Activated naive CD4-positive, alpha-beta T cell treated with anti-CD3 and anti-CD28 coated beads, Interleukin-2, amount 10 ng/mL, durations not matched to agents 7 days and 5 days (primary cell): ENCODE data around the gene WNK1.
"Not testable (repeated sequence)": the region's sequence is repeated elsewhere in the genome, so short reads cannot be mapped to it uniquely, and the experiment has no call there.

Experiments
- CTCF ChIA-PET: fragments of 350-600 bp; sonication (Branson Sonifier 250); formaldehyde crosslinking; loops from one replicate; lab custom pipeline; 2021; ENCODE audit warnings: antibody characterized with exemption; lab: Charles Lee
- DNase-seq: peaks from one replicate; pipeline ENCODE4 v3.0.0-alpha.2; 2020
- H3K27ac Mint-ChIP-seq: one replicate; pipeline ENCODE4 v1.8.0; 2021; ENCODE audit warnings: mild to moderate bottlenecking, moderate library complexity, mixed read lengths
- H3K27me3 Mint-ChIP-seq: one replicate; pipeline ENCODE4 v1.8.0; 2021; ENCODE audit warnings: mild to moderate bottlenecking, mixed read lengths
- H3K36me3 Mint-ChIP-seq: one replicate; pipeline ENCODE4 v1.8.0; 2021; ENCODE audit warnings: mixed read lengths
- H3K4me1 Mint-ChIP-seq: one replicate; pipeline ENCODE4 v1.8.0; 2021; ENCODE audit warnings: mixed read lengths
- H3K4me3 Mint-ChIP-seq: one replicate; pipeline ENCODE4 v1.8.0; 2021; ENCODE audit warnings: mild to moderate bottlenecking, moderate library complexity, mixed read lengths
- H3K9me3 Mint-ChIP-seq: one replicate; pipeline ENCODE4 v1.8.0; 2021; ENCODE audit warnings: mixed read lengths

The WNK1 gene

GRCh38 chr12:802242-803120 is 50.1 kb downstream of the WNK1 start:
- Mint-ChIP-seq H3K4me3 (no peak overlapping the region), H3K4me1 (peaks cover 48% of the 10 kb centered on the region), H3K27me3 (no peaks in the 10 kb centered on the region), H3K27ac (no peak overlapping the region), H3K9me3 (no peaks in the 10 kb centered on the region), H3K36me3 (peaks cover 5% of the 10 kb centered on the region)
- DNase-seq = no peak
- CTCF ChIA-PET = no interaction called here

DNA sequence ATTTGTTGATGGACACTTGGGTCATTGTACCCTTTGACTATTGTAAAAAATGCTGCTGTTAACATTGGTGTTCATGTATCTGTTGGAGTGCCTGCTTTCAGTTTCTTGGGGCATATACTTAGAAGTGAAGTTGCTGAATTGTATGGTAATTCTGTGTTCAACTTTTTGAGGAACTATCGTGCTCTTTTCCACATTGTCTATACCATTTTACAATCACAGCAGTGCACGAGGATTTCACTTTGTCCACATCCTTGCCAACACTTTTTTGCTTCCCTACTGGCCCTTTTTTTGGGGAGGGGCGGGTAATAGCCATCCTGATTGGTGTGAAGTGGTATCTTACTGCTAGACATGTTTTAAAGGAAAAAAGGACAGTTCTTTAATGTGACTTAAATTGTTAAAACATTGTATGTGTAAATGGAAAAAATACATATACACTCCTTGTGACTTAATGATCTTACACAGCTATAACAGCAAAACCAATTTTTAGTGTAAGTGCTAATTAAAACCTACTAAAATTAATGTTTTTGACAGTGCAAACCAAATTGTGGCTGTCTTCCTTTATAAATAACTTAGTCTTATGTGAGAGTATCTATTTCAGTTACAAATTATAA is 52.7 kb downstream of the WNK1 start:
- CTCF ChIA-PET = interaction anchor here (0.5 kb wide), 1 partner anchor 408 kb away, joined by 3 read pairs; no protein-coding TSS in a partner anchor
- no peak overlapping the region for H3K4me3 Mint-ChIP-seq
- DNase-seq = no peak
- H3K27ac Mint-ChIP-seq = no peak overlapping the region
- peaks cover 63% of the 10 kb centered on the region for H3K4me1 Mint-ChIP-seq
- no peaks in the 10 kb centered on the region for H3K27me3 Mint-ChIP-seq
- peaks cover 5% of the 10 kb centered on the region for H3K36me3 Mint-ChIP-seq
- H3K9me3 Mint-ChIP-seq = no peaks in the 10 kb centered on the region

DNA sequence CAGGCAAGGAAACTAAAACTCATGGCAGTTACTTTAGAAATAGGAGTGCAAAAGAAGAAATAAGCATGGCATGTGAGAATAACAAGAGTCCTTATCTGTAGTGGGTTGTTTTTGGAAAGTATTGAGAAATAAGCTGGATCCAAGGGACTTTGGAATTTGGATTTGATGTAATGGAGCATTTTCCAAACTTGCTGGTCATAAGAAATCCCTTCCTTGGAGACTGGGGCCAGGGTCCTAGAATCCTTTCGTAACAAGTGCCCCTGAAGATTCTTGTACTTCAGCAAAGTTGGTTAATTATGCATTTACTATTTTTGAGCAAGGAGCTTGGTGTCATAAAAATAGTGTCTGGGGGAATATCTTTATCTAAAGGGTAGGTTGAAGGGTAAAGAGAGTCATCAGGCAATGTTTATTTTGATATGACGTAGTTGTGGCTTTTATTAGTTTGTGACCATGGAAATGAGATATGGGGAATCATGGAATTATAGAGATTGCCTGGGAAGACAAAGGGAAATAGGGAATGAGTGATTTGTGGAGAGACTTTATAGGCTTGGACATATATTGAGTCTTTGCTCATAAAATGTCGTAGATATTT is 53.9 kb downstream of the WNK1 start:
- H3K4me3 Mint-ChIP-seq = no peak overlapping the region
- H3K27ac Mint-ChIP-seq = no peak overlapping the region

GRCh38 chr12:807041-807735 is 54.8 kb downstream of the WNK1 start:
- peak; percentile 32 for DNase-seq
- peaks cover 65% of the 10 kb centered on the region for H3K4me1 Mint-ChIP-seq
- no peaks in the 10 kb centered on the region for H3K27me3 Mint-ChIP-seq
- peak overlapping the region; percentile 11 for H3K4me3 Mint-ChIP-seq
- CTCF ChIA-PET = no interaction called here
- no peaks in the 10 kb centered on the region for H3K36me3 Mint-ChIP-seq
- H3K27ac Mint-ChIP-seq = peak overlapping the region; percentile 64
- no peaks in the 10 kb centered on the region for H3K9me3 Mint-ChIP-seq

More for the DNA sequence above, 53.9 kb downstream of the WNK1 start:
- Mint-ChIP-seq H3K4me1 (peaks cover 64% of the 10 kb centered on the region), H3K36me3 (no peaks in the 10 kb centered on the region), H3K9me3 (no peaks in the 10 kb centered on the region), H3K27me3 (no peaks in the 10 kb centered on the region)
- DNase-seq = no peak
- CTCF ChIA-PET = interaction anchor here (1.0 kb wide), 1 partner anchor 58 kb away, joined by 4 read pairs; no protein-coding TSS in a partner anchor

DNA sequence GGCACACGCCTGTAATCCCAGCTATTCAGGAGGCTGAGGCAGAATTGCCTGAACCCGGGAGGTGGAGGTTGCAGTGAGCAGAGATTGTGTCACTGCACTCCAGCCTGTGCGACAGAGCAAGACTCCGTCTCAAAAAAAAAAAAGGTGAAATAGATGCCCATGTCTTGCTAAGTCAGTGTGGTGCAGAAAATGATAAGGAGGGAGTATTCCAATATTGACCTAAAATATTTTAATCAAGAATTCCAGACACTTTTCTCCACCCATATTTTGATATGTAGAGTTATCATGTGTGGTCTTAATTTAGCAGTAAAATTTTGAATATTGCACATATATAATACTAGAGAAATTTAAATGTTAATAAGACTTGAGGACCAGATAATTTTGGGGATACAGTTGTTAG is 57.7 kb downstream of the WNK1 start:
- Mint-ChIP-seq H3K4me3 (no peak overlapping the region), H3K4me1 (peaks cover 66% of the 10 kb centered on the region), H3K9me3 (no peaks in the 10 kb centered on the region), H3K27ac (no peak overlapping the region), H3K27me3 (no peaks in the 10 kb centered on the region), H3K36me3 (peaks cover 7% of the 10 kb centered on the region)
- CTCF ChIA-PET = interaction anchor here (2.3 to 7.7 kb wide), 3 partner anchors 58 to 234 kb away, joined by 7 to 67 read pairs (median 11); partner anchors contain the start of gene WNK1
- DNase-seq = no peak

DNA sequence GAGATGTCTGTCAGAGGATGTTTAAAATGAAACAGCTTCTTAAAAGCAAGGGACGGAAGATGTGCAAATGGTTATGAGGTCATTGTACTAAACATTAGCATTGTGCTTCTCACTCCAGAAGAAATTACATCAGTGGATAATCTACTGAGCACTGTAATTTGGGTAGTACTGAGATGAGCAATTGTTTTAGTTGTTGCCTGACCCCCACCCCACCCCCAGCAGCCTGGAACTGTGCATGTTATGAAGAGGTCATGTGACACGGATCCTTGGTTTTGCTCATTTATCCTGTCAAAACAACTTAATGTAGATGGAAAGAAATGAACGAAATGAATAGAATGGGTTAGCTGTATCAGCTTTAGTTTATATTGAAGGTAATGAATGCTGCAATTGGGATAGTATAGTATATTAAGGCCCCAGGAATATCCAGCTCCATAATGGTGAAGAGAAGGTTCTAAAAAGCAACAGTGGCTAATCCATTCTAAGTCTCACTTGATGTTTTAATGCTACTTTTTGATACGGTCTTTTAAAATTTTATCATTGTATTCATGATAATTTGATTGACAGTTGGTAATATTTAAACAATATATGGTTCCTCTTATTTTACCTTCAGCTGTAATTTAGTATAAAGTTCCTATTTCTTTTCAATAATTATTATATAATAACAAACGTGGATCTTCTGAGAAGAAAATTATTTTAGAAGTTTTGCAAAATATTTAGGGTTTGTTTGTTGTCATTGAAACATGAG is 58.5 kb downstream of the WNK1 start:
- Mint-ChIP-seq H3K4me3 (no peak overlapping the region), H3K9me3 (no peaks in the 10 kb centered on the region)
- DNase-seq = no peak

GRCh38 chr12:812950-813349 is 60.6 kb downstream of the WNK1 start:
- Mint-ChIP-seq H3K9me3 (no peaks in the 10 kb centered on the region), H3K4me1 (peaks cover 50% of the 10 kb centered on the region), H3K4me3 (no peak overlapping the region), H3K36me3 (peaks cover 20% of the 10 kb centered on the region), H3K27me3 (no peaks in the 10 kb centered on the region), H3K27ac (no peak overlapping the region)
- no peak for DNase-seq
- CTCF ChIA-PET = interaction anchor here (4.5 to 7.7 kb wide), 4 partner anchors 61 to 243 kb away, joined by 43 to 72 read pairs (median 60); partner anchors contain the start of gene WNK1

More for the DNA sequence above, 58.5 kb downstream of the WNK1 start:
- Mint-ChIP-seq H3K36me3 (peaks cover 8% of the 10 kb centered on the region), H3K27ac (no peak overlapping the region), H3K27me3 (no peaks in the 10 kb centered on the region), H3K4me1 (peaks cover 64% of the 10 kb centered on the region)
- CTCF ChIA-PET = interaction anchor here (1.5 to 7.7 kb wide), 4 partner anchors 54 to 235 kb away, joined by 4 to 67 read pairs (median 9); partner anchors contain the start of gene WNK1

- CTCF ChIA-PET = interaction anchor here (0.6 to 7.7 kb wide), 10 partner anchors 15 to 301 kb away, joined by 3 to 72 read pairs (median 11); partner anchors contain the start of gene WNK1
- H3K4me3 Mint-ChIP-seq, DNase-seq, H3K27me3 Mint-ChIP-seq, H3K9me3 Mint-ChIP-seq, H3K27ac Mint-ChIP-seq: not testable (repeated sequence)
- H3K36me3 Mint-ChIP-seq = peaks cover 29% of the 10 kb centered on the region
- peaks cover 23% of the 10 kb centered on the region for H3K4me1 Mint-ChIP-seq
Measured at GRCh38 chr12:817456-817855, 65.1 kb downstream of the WNK1 start.

DNA sequence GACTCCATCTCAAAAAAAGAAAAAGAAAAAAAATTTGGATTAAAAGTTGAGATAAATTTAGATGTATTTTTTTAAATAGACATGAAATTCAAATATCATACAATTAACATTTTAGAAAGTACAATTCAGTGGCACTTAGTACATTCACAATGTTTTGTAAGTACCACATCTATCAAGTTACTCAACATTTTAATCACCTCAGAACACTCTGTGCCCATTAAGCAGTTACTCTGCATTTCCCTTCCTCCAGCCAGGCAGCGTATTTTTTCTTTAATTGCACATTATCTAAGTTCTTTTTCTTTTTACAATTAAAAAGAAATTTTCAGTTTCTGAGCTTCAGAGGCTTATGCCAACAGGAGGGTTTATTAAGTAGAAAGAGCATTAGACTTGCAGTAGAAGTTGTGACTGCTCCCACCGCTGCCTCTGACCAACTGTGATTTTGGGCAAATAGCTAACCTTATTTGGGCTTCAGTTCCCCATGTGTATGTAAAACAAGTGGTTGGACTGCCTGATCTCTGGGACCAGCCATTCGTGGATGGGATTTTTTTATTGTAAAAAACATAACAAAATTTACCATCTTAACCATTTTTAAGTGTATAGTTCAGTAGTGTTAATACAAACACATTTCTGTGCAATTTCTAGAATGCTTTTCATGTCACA is 65.7 kb downstream of the WNK1 start:
- Mint-ChIP-seq H3K36me3 (peaks cover 32% of the 10 kb centered on the region), H3K4me1 (peaks cover 26% of the 10 kb centered on the region), H3K27ac (no peak overlapping the region), H3K9me3 (peaks cover 3% of the 10 kb centered on the region), H3K4me3 (no peak overlapping the region), H3K27me3 (no peaks in the 10 kb centered on the region)
- CTCF ChIA-PET = interaction anchor here (0.6 to 3.2 kb wide), 7 partner anchors 23 to 301 kb away, joined by 3 to 18 read pairs (median 3); no protein-coding TSS in a partner anchor
- no peak for DNase-seq

- Mint-ChIP-seq H3K27me3 (no peaks in the 10 kb centered on the region), H3K36me3 (peaks cover 33% of the 10 kb centered on the region), H3K4me3 (no peak overlapping the region), H3K9me3 (peaks cover 6% of the 10 kb centered on the region), H3K27ac (no peak overlapping the region), H3K4me1 (peaks cover 28% of the 10 kb centered on the region)
- CTCF ChIA-PET = interaction anchor here (0.7 to 3.2 kb wide), 4 partner anchors 43 to 275 kb away, joined by 3 to 18 read pairs (median 4); no protein-coding TSS in a partner anchor
- DNase-seq = no peak
Measured at GRCh38 chr12:818733-819132, 66.4 kb downstream of the WNK1 start.

DNA sequence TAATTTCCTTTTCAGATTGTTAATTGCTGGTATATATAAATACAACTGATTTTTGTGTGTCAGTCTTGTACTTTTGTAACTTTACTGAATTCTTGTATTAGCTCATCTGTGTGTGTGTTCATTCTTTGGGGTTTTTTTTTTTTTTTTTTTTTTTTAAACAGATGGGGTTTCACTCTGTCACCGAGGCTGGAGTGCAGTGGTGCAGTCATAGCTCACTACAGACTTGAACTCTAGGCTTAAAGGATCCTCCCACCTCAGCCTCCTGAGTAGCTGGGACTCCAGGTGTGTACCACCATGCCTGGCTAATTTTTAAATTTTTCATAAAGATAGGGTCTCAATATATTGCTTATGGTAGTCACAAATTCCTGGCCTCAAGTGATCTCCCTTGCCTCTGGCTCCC is 68.0 kb downstream of the WNK1 start:
- Mint-ChIP-seq H3K4me1 (peaks cover 22% of the 10 kb centered on the region), H3K27ac (no peak overlapping the region), H3K9me3 (peaks cover 6% of the 10 kb centered on the region), H3K27me3 (no peaks in the 10 kb centered on the region), H3K4me3 (no peak overlapping the region), H3K36me3 (peaks cover 28% of the 10 kb centered on the region)
- DNase-seq = no peak
- CTCF ChIA-PET = interaction anchor here (0.6 kb wide), 1 partner anchor 41 kb away, joined by 3 read pairs; no protein-coding TSS in a partner anchor

GRCh38 chr12:823028-823698 is 70.8 kb downstream of the WNK1 start:
- Mint-ChIP-seq H3K27ac (peak overlapping the region; percentile 6), H3K27me3 (no peaks in the 10 kb centered on the region), H3K36me3 (peaks cover 21% of the 10 kb centered on the region), H3K9me3 (peaks cover 6% of the 10 kb centered on the region), H3K4me1 (peaks cover 18% of the 10 kb centered on the region), H3K4me3 (no peak overlapping the region)
- CTCF ChIA-PET = interaction anchor here (1.4 kb wide), 1 partner anchor 270 kb away, joined by 4 read pairs; no protein-coding TSS in a partner anchor
- DNase-seq = no peak
